Progenitor cell of endocrine pancreas (in vitro differentiated cells): ENCODE data around the gene JAG1. TPM values are rescaled to one million over a fixed set of nuclear protein-coding genes. Genes with fewer than 3 reads are reported as not detected.

Experiments
- DNase-seq: peaks from one replicate; pipeline ENCODE4 v3.0.0; 2021; ENCODE audit warnings: low spot score; ENCODE audit not compliant: unreplicated experiment
- H3K27ac Mint-ChIP-seq: 2 replicates; pipeline ENCODE4 v1.8.0; 2021; ENCODE audit warnings: mild to moderate bottlenecking, moderate library complexity, mixed read lengths
- H3K27me3 Mint-ChIP-seq: 2 replicates; pipeline ENCODE4 v1.8.0; 2021; ENCODE audit warnings: mixed read lengths
- H3K36me3 Mint-ChIP-seq: 2 replicates; pipeline ENCODE4 v1.8.0; 2022; ENCODE audit warnings: mixed read lengths; ENCODE audit not compliant: insufficient read depth
- H3K4me1 Mint-ChIP-seq: 2 replicates; pipeline ENCODE4 v1.8.0; 2021; ENCODE audit warnings: low read depth, mixed read lengths
- H3K4me3 Mint-ChIP-seq: 2 replicates; pipeline ENCODE4 v1.8.0; 2021; ENCODE audit warnings: low read depth, mild to moderate bottlenecking, moderate library complexity, mixed read lengths
- H3K9me3 Mint-ChIP-seq: 2 replicates; pipeline ENCODE4 v1.8.0; 2021; ENCODE audit warnings: low read depth, mixed read lengths
- total RNA-seq: library from RNA; stranded (reverse); gene quantifications from 2 replicates; pipeline ENCODE4 v1.2.1, GENCODE V29; 2021
- TF ChIP-seq, protein P1 (sequence below): fragments of 200-600 bp; sonication (generic); IDR thresholded peaks from one replicate; pipeline ENCODE4 v1.5.0; 2021; ENCODE audit warnings: antibody characterized with exemption, mild to moderate bottlenecking; ENCODE audit not compliant: unreplicated experiment

Gene JAG1
- total RNA-seq, 1 donor from 2014 or later, result 277 TPM

DNA sequence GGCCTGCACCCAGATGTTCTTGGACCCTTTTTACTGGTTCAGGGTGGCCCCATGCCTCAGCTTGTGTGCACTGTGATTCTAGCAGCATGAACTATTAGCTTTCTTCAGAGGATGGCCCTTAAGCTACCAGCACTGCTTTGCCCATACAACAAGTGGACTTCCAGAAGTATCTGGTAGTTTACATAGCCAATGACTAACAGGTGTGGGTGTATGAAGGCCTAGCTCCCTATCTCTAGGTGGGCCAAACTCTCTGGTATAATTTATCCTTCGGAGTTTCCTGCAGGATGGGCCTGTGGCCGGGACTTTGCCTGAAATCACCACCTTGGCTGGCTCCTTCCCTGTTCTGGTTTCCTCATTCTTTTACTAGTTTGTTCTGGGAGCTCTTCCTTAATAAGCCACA lies 26.1 kb upstream of the JAG1 start:
- Mint-ChIP-seq H3K27ac (no peak overlapping the region), H3K4me3 (no peak overlapping the region), H3K27me3 (peaks cover 5% of the 10 kb centered on the region), H3K4me1 (no peaks in the 10 kb centered on the region), H3K9me3 (peaks cover 3% of the 10 kb centered on the region), H3K36me3 (peaks cover 1% of the 10 kb centered on the region)
- TF ChIP-seq, protein P1, sequence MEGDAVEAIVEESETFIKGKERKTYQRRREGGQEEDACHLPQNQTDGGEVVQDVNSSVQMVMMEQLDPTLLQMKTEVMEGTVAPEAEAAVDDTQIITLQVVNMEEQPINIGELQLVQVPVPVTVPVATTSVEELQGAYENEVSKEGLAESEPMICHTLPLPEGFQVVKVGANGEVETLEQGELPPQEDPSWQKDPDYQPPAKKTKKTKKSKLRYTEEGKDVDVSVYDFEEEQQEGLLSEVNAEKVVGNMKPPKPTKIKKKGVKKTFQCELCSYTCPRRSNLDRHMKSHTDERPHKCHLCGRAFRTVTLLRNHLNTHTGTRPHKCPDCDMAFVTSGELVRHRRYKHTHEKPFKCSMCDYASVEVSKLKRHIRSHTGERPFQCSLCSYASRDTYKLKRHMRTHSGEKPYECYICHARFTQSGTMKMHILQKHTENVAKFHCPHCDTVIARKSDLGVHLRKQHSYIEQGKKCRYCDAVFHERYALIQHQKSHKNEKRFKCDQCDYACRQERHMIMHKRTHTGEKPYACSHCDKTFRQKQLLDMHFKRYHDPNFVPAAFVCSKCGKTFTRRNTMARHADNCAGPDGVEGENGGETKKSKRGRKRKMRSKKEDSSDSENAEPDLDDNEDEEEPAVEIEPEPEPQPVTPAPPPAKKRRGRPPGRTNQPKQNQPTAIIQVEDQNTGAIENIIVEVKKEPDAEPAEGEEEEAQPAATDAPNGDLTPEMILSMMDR, result no peak
- no peak for DNase-seq

DNA sequence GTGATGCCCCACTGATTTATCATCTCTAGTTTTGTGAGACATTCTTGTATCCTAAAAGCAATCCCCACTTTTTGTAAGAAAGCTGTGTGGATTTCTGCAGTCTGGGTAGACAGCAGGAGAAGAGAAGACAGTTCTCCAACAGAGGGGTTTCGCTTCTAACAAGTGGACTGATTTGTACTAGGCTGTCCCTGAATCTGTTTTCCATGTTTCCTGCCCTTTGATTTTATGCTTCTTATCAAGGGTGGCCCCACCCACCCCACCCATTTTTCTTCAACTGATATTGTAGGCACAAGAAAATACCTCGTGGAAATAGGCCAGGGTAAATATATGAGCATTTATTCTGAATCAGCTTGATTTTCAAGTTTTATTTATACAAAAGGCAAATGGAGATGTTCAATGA lies 25.7 kb upstream of the JAG1 start:
- TF ChIP-seq, protein P1, result no peak
- Mint-ChIP-seq H3K9me3 (peaks cover 3% of the 10 kb centered on the region), H3K4me3 (no peak overlapping the region), H3K27me3 (peaks cover 5% of the 10 kb centered on the region), H3K4me1 (no peaks in the 10 kb centered on the region), H3K36me3 (peaks cover 1% of the 10 kb centered on the region), H3K27ac (no peak overlapping the region)
- no peak for DNase-seq

DNA sequence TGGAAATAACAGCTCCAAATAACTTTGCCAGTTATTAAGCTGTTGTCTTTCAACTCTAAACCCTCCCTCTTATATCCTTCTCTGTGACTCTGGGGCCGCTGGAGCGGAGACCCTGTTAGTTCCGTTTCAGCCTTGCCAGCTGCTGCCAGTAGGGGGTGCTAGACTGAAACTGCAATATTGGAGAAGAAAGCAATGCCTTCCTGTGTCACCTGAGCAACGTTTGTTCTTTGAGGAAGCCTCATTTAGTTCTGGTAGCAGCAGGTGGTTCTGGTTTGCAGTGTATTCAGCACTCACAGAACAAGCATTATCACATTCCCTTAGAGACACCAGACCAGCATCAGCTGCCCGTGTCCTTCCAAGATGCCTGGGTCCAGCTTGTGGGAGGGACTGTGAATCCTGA lies 22.9 kb upstream of the JAG1 start:
- no peak overlapping the region for H3K27ac Mint-ChIP-seq
- no peak for DNase-seq
- no peak overlapping the region for H3K4me3 Mint-ChIP-seq
- H3K4me1 Mint-ChIP-seq, result no peaks in the 10 kb centered on the region
- no peaks in the 10 kb centered on the region for H3K9me3 Mint-ChIP-seq
- H3K36me3 Mint-ChIP-seq, result no peaks in the 10 kb centered on the region
- TF ChIP-seq, protein P1, result peak; percentile 51
- peaks cover 5% of the 10 kb centered on the region for H3K27me3 Mint-ChIP-seq

DNA sequence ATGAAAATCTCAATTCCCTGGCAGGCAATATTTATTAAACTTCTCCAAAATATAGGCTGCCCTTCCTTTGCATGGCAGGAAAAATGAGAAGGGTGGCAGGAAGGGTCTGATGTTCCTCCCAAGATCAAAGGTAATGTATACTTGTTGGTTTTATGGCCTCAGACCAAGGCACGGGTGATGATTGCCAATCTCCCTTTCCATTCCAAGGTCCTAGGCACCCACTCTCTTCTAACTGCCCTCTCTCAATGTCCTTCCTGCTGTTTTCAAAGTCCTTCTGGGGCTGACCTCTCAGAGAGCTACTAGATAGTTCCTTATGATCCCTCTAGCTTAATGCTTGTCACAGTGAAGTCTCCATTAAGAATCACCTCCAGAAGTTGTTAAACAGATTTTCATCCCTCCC lies 15.6 kb upstream of the JAG1 start:
- no peaks in the 10 kb centered on the region for H3K9me3 Mint-ChIP-seq
- DNase-seq, result no peak
- no peak overlapping the region for H3K27ac Mint-ChIP-seq
- H3K4me1 Mint-ChIP-seq, result peaks cover 2% of the 10 kb centered on the region
- H3K27me3 Mint-ChIP-seq, result peaks cover 2% of the 10 kb centered on the region
- H3K36me3 Mint-ChIP-seq, result no peaks in the 10 kb centered on the region
- TF ChIP-seq, protein P1, result no peak
- H3K4me3 Mint-ChIP-seq, result no peak overlapping the region

DNA sequence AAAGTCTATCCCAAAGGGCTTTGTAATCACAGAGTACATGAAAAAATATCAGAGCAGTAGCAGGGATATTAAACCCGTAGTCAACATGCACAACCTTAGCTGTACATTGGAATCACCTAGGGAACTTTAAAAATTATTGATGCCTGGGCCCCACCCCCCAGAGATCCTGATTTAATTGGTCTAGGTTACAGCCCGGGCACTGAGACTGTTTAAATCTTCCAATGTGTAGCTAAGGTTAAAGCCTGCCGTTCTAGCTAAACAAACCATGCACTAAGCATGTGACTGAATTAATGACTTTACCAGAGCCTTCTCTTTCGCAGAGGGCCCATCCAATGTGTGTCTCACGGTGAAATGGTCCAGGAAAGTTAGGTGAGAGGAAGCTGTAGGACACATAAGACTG lies 14.1 kb upstream of the JAG1 start:
- TF ChIP-seq, protein P1, result no peak
- Mint-ChIP-seq H3K36me3 (no peaks in the 10 kb centered on the region), H3K4me1 (peaks cover 2% of the 10 kb centered on the region), H3K4me3 (no peak overlapping the region), H3K27ac (no peak overlapping the region), H3K9me3 (no peaks in the 10 kb centered on the region), H3K27me3 (peaks cover 2% of the 10 kb centered on the region)
- no peak for DNase-seq
